Lung (tissue), 12 donors: Measurements from ENCODE around the gene FZD10. TPM values are rescaled to one million over a fixed set of nuclear protein-coding genes. Genes with fewer than 3 reads are reported as not detected.

Experiments
- ATAC-seq: fragments of 200-7000 bp; cut with Tn5 transposase; one replicate; pipeline ENCODE4 v1.9.1; 2020; ENCODE audit warnings: moderate number of reproducible peaks; ENCODE audit not compliant: insufficient read depth, low FRiP score
- DNase-seq, 3 donors: peaks; one replicate each; pipeline ENCODE4 v3.0.0-alpha.2; 2013 to 2017
- H3K27ac ChIP-seq, 2 donors: one replicate each; pipeline ENCODE4 v1.5.1; 2013; ENCODE audit warnings: mild to moderate bottlenecking in 2 of 2, moderate library complexity in 2 of 2, control low read depth in 1 of 2, inconsistent platforms in 1 of 2, low read depth in 1 of 2, low read length in 1 of 2
- H3K27me3 ChIP-seq, 3 donors: one replicate each; pipeline ENCODE4 v1.5.1; 2013; ENCODE audit warnings: low read length in 2 of 3; ENCODE audit not compliant: control insufficient read depth in 3 of 3, insufficient read depth in 3 of 3
- H3K36me3 ChIP-seq, 4 donors: one replicate each; pipeline ENCODE4 v1.5.1; 2013; ENCODE audit warnings: low read length in 4 of 4, mild to moderate bottlenecking in 1 of 4, moderate library complexity in 1 of 4; ENCODE audit not compliant: control insufficient read depth in 4 of 4, insufficient read depth in 4 of 4
- H3K4me1 ChIP-seq, 5 donors: one replicate each; pipeline ENCODE4 v1.5.1; 2013; ENCODE audit warnings: low read length in 5 of 5, mild to moderate bottlenecking in 2 of 5, moderate library complexity in 1 of 5; ENCODE audit not compliant: control insufficient read depth in 5 of 5, insufficient read depth in 5 of 5
- H3K4me3 ChIP-seq: one replicate; pipeline ENCODE4 v1.5.1; 2013; ENCODE audit warnings: mild to moderate bottlenecking, control low read depth, moderate library complexity
- H3K9ac ChIP-seq, 2 donors: one replicate each; pipeline ENCODE4 v1.5.1; 2013; ENCODE audit warnings: low read length in 2 of 2, control low read depth in 1 of 2; ENCODE audit not compliant: insufficient read depth in 1 of 2
- H3K9me3 ChIP-seq, 4 donors: one replicate each; pipeline ENCODE4 v1.5.1; 2013; ENCODE audit warnings: low read length in 3 of 4, mild to moderate bottlenecking in 1 of 4, moderate library complexity in 1 of 4; ENCODE audit not compliant: control insufficient read depth in 4 of 4, insufficient read depth in 3 of 4
- CTCF ChIP-seq: IDR thresholded peaks from 2 replicates; pipeline ENCODE4 v1.5.1; 2012; ENCODE audit warnings: mild to moderate bottlenecking; ENCODE audit errors: control extremely low read depth, extremely low read depth
- WGBS, 2 donors: extraction: QIAGEN DNeasy Blood & Tissue Kit; methylation state at CpG; one replicate each; pipeline ENCODE4 v1.1.7; 2013; 5-methylcytosine and 5-hydroxymethylcytosine counted together
- polyA plus RNA-seq, 2 donors: library from polyadenylated mRNA; stranded (reverse); fragments of 200-250 nt; gene quantifications; one replicate each; pipeline ENCODE4 v1.2.1, GENCODE V29; 2013
- total RNA-seq, 2 donors: library from RNA; depleted of rRNA in 1 of 2; stranded (reverse); fragments of >200 nt in 1 of 2; gene quantifications; one replicate each; pipeline ENCODE4 v1.2.1, GENCODE V29; 2014 to 2021
- donor health status: control.
- donor health status: control.
- donor health status: Bipolar disorder and iron deficiency.
- donor health status: healthy.
- donor health status: DM: yes; HTN: yes; CAD: no.

The FZD10 gene
- total and polyA plus RNA-seq, 4 donors = 0.49 to 1.8 (median 1.1) TPM

DNA sequence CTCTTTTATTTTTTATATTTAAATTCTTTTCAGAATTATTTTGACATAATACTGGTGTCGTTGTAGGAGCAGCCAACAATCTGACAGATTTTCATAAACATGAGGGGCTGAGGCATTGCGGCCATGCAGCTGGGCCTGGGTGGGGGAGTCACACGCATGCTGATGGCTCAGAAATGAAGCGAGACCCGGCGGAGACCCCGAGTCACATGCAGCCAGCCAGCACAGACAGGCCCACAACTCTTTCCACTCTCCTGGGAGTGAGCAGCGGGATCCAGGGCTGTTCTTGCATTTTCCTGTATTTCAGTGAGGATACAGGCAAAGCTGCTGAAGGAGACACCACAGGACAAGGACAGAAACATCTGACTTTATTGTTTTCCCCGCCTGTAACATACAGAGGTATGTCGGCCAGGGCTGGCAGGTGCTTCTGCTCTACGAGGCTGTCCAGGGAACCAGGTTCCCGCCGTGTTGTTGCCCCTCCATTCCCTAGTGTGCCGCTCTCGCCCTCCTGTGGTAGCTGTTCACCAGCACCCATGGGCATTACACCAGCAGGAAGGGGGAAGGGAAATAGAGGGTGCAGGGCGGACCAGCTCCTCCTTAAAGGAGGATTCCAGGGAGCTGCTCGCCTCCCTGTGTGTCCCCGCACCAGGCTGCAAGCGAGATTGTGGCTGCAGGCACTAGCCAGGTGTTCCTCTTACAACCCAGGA, 30.5 kb downstream of the FZD10 start:
- DNase-seq = peak; percentile 43 to 57 (median 51)
- WGBS, 2 donors = 60 to 73% methylated on average over 19 of the region's 19 CpGs
- ATAC-seq = no peak
- TF ChIP-seq CTCF = no peak
- peaks cover 3 to 30% (median 9%) of the 10 kb centered on the region in 3 donors for H3K27me3 ChIP-seq
- H3K27ac ChIP-seq = no peak overlapping the region
- H3K9ac ChIP-seq = no peak overlapping the region
- H3K9me3 ChIP-seq = peaks cover 0 to 4% (median 0%) of the 10 kb centered on the region in 4 donors
- H3K4me1 ChIP-seq = no peaks in the 10 kb centered on the region
- H3K36me3 ChIP-seq = no peaks in the 10 kb centered on the region
- no peak overlapping the region for H3K4me3 ChIP-seq

- 40 to 46% methylated on average over 10 of the region's 10 CpGs for WGBS, 2 donors
- Histone ChIP-seq H3K27me3 (peaks cover 3 to 34% (median 9%) of the 10 kb centered on the region in 3 donors), H3K4me3 (no peak overlapping the region), H3K9ac (no peak overlapping the region), H3K9me3 (peaks cover 0 to 4% (median 0%) of the 10 kb centered on the region in 4 donors), H3K27ac (no peak overlapping the region), H3K36me3 (no peaks in the 10 kb centered on the region), H3K4me1 (no peaks in the 10 kb centered on the region)
- DNase-seq = no peak
- ATAC-seq = no peak
- no peak for TF ChIP-seq CTCF
These were observed 31.9 kb downstream of the FZD10 start for GRCh38 chr12:130194154-130194553.

- Histone ChIP-seq H3K4me1 (no peaks in the 10 kb centered on the region), H3K36me3 (no peaks in the 10 kb centered on the region), H3K27me3 (peaks cover 3 to 39% (median 9%) of the 10 kb centered on the region in 3 donors), H3K9me3 (peaks cover 0 to 4% (median 0%) of the 10 kb centered on the region in 4 donors), H3K9ac (no peak overlapping the region), H3K27ac (no peak overlapping the region), H3K4me3 (no peak overlapping the region)
- no peak for DNase-seq
- no peak for TF ChIP-seq CTCF
- ATAC-seq = no peak
- 91 to 94% methylated on average over 7 of the region's 7 CpGs for WGBS, 2 donors
These were observed 33.1 kb downstream of the FZD10 start for GRCh38 chr12:130195369-130195768.
